ENCODE measurements around the gene MTRR.
"Not testable (repeated sequence)": the region's sequence is repeated elsewhere in the genome, so short reads cannot be mapped to it uniquely, and the experiment has no call there.

MTRR gene

DNA sequence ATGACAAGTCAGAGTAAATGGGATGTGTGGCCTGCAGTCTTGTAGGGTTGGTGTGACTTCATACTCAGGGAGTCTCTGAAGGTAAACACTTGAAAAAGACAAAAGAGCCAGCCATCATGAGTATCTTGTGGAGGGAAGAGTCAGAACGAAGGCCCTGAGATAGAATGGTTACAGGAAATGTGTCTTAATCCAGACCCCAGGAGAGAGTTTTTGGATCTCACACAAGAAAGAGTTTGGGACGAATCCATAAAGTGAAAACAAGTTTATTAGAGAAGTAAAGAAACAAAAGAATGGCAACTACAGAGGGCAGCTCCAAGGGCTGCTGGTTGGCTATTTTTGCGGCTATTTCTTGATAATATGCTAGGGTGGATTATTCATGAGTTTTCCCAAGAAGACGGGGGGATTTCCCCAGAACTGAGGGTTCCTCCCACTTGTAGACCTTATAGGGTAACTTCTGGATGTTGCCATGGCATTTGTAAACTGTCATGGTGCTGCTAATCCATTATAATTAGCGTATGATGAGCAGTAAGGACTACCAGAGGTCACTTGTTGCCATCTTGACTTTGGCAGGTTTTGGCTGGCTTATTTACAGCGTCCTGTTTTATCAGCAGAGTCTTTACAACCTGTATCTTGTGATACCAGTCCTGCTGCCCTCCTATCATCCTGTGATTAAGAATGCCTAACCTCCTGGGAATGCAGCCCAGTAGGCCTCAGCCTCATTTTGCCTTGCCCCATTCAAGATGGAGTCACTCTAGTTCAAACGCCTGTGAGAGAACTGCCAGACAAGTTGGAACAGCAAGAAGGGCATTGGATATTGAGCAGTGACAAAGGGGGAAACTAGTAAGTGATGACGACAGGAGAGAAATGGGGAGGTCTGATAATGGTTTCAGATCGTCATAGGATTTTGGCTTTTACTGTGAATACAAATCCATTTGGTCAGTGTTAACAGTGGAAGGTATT lies 34.0 kb downstream of the MTRR start:
- DNase-seq = no peak

DNA sequence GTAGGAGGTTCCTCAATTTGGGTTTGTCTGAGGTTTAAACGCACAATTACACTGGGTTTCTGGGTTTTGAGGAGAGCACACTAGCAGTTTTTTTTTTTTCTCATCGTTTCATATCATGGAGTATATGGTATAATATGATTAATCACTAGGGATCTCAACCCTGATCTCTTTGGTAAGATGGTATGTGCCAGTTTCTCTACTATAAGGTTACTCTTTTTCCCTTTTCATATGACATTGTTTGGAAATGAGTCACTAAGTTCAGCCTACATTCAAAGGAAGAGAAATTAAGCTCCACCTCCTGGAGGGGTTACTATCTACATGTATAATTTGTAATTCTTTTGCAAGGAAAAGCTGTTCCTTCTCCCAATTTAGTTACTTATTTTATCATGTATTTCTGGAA lies 35.2 kb downstream of the MTRR start:
- no peak for DNase-seq

GRCh38 chr5:7907612-7908011 lies 38.7 kb downstream of the MTRR start:
- DNase-seq = no peak

GRCh38 chr5:7908317-7908716 lies 39.4 kb downstream of the MTRR start:
- no peak for DNase-seq

GRCh38 chr5:7910738-7911428 lies 41.9 kb downstream of the MTRR start:
- DNase-seq = no peak

GRCh38 chr5:7911429-7911771 lies 42.5 kb downstream of the MTRR start:
- not testable (repeated sequence) for DNase-seq

- DNase-seq = no peak
Observed at GRCh38 chr5:7916171-7916804, 47.3 kb downstream of the MTRR start.

GRCh38 chr5:7917130-7918123 lies 48.5 kb downstream of the MTRR start:
- no peak for DNase-seq

DNA sequence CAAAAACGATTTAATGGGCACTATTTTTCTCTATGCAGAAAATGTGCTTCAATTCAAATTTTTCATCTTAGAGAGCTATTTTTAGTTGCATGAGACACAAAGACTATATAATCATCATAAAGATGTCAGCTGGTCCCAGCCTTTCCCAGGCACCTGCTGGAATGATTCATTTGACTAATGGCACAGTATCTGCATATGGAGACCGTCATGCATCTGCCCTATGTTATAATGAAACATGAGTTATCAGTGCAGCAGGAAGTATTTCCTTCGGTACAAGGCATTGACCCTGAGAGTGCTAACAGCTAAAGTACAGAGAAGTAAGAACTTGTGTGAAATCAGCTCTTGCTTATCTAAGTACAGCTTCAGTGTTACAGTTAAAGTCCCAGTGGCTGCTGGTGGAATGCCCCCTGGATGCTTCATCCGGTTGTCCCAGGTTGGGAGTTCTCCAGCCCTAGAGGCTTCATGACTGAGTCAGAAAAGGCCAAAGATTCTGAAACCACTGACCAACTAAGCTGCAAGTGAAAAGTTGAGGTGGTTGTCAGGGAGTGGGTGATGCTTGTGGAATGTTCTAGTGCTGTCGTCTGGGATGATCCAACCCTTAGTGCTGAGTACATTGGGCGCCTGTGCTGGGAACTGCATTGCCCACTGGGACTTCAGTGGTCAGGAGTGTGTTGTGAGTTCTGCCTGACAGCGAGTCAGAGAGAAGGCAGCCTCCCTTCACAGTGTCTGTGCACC lies 57.2 kb downstream of the MTRR start:
- no peak for DNase-seq

GRCh38 chr5:7926720-7927119 lies 57.8 kb downstream of the MTRR start:
- no peak for DNase-seq

- DNase-seq = peak; percentile 48 to 51
Observed at GRCh38 chr5:7927466-7928375, 58.8 kb downstream of the MTRR start.

DNA sequence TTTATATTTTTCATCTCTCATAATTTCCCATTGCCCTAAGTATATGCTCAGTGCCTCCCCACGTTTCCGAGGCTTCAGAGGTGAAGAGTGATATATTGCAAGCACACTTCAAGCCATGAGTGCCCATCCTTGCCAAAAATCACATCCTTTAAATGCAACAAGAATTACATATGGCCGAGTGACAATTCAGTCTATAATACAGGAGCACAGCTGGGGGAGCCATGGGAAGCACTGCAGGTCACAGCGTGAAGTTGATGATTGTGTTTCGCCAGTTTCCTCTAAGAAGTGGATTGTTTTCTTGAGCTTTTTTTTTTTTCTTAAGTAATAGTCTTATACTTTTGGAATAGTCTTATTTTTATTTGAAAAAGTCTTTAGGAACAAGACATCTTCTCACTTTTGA lies 61.1 kb downstream of the MTRR start:
- no peak for DNase-seq

DNA sequence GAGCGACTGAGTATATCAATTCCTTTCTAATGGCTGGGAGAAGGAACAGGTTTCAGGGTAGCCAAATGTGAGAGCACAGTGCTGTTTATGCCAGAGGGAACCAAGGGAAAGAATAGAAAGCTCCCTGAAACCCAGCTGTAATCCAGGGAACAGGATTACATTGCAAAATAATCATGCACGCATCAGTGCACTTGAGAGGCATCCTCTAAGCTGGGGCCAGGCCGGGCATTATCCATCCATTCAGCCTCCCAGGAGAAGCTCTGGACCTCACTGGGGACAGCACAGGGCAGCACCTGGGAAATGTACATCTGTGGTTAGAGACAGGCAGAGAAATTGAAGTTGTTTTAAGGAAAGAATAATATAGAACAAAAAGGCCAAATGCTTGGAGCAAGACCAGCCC lies 72.7 kb downstream of the MTRR start:
- no peak for DNase-seq

DNA sequence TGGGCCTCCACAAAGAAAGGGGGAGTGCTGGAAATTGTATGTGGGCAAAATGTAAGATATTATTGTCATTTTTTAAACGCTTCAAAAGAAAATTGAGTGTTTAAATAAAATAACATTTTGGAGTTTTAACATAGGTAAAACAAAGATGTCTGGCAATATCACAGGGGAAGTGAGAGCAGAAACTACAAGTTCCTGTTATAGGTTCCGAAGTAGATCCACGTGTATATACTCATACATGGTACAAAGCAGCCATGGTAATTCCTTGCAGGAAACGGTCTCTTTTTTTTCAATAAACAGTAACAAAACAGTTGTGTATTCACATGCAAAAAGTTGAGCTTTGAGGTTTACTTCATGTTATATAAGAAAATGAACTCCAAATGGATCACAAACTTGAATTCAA lies 78.4 kb downstream of the MTRR start:
- no peak for DNase-seq
